ENCODE results near the gene SYTL5. TPM values are rescaled to one million over a fixed set of nuclear protein-coding genes. Genes with fewer than 3 reads are reported as not detected.
A peak's percentile ranks its signal among the peaks of the same experiment; 100 is the strongest.

Gene SYTL5
- total RNA-seq, 1 experiment from 2014 or later: 1.8 TPM

- DNase-seq (ENCODE audit: low spot score): no peak
Observed at GRCh38 chrX:38087594-38087993, 81.2 kb downstream of the SYTL5 start.

DNA sequence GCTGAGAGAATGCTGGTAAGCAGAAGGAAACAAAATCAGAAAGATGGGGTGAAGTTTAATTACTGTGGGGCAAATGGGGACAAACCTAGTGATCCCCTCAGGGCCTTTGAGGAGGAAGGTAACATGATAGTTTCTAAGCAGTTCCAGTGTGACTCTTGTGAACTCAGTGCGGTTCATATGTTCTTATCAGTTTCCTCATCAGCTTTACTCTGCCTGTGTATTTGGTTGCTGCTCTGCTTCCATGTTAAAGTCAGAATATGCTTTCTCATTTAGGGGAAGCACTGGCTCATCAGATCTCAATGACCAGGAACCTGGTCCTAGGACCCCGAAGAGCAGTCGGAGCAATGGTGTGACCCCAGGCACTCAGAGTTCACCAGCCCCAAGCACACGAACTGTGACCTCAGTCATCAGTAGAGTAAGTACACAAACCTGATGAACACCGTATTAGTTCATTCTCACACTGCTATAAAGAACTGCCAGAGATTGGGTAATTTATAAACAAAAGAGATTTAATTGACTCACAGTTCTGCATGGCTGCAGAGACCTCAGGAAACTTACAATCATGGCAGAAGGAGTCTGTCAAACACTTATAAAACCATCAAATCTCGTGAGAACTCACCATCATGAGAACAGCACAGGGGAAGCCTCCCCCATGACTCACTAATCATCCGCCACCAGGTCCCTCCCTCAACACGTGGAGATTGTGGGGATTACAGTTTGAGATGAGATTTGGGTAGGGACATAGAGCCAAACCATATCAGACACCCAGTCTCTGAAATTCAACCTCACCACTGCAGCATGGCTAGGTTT, 83.0 kb downstream of the SYTL5 start:
- DNase-seq (ENCODE audit: low spot score): no peak

DNA sequence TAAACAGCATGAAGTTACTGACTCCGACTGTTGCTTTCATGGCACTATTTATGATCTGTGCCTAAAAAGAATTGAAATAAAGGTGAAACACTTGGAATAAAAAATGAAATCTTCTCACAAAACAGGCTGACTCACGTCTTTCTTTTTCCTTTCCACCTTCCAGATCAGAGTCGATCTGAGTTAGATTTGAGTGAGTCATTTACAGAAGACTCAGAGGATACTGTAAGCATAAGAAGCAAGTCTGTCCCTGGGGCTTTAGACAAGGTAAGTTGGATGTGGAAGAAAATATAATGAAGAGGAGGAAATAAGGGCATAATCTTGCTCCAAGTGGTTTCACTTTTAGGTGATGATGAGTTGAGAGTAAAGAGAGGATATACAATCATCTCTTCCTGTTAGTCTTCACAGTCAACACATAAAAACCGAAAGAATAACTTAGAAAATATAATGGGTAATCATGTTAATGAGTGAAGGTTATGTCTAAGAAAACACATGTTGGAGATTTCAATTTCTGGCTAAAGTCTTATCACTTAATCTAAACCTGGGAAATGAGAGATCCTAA, 89.7 kb downstream of the SYTL5 start:
- DNase-seq (ENCODE audit: low spot score): peak; percentile 2

- no peak for DNase-seq (ENCODE audit: low spot score)
Observed at GRCh38 chrX:38099688-38100087, 93.3 kb downstream of the SYTL5 start.

DNA sequence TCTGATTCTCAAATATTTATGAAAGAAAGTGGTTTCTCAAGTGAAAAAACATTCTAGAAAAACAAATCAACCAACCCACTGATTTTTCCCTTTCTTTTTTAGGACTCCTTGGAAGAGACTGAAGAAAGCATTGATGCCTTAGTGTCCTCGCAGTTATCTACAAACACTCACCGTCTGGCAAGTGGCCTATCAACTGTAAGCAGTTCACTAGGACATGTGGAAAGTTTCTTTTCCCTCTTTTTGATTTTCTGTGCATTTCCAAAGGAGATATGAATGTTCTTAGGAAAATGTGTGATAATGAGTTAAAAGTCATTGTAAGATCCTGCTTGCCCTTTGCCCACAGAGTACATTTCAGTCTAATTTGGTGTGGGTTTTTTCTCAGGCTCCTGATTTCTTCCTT, 95.9 kb downstream of the SYTL5 start:
- DNase-seq (ENCODE audit: low spot score): no peak

- DNase-seq (ENCODE audit: low spot score): no peak
Observed at GRCh38 chrX:38102875-38103274, 96.5 kb downstream of the SYTL5 start.

GRCh38 chrX:38103857-38104812, 97.8 kb downstream of the SYTL5 start:
- no peak for DNase-seq (ENCODE audit: low spot score)

DNA sequence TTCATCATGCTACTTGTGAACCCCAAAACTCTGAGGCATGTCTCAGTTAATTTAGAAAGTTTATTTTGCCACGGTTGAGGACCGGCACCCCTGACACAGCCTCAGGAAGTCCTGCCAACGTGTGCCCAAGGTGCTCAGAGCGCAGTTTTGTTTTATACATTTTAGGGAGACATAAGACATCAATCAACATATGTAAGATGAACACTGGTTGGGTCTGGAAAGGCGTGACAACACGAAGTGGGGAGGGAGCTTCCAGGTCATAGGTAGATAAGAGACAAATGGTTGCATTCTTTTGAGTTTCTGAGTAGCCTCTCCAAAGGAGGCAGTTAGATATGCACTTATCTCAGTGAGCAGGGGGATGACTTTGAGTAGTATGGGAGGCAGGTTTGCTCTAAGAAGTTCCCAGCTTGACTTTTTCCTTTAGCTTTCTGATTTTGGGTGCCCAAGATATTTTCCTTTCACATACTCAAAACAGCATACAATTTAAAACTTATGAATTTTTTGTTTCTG, 98.9 kb downstream of the SYTL5 start:
- DNase-seq (ENCODE audit: low spot score): no peak

GRCh38 chrX:38106991-38107655, 100.8 kb downstream of the SYTL5 start:
- DNase-seq (ENCODE audit: low spot score): no peak

DNA sequence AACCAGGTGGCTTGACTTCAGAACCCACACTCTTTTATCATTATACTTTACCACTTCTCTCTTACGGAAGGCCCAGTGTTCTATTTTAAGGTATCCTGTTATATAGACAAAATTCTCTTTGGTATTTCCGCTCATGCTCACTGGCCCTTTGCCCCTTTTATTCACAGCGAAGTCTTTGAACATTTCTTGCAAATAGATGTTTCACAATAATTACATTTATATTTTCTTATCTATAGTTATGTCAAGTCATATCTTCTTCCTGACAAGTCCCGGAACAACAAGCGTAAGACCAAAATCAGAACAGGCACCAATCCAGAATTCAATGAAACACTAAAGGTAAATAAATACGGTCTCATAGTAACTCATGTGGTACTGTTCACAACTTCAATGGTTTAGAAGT, 102.0 kb downstream of the SYTL5 start:
- no peak for DNase-seq (ENCODE audit: low spot score)

DNA sequence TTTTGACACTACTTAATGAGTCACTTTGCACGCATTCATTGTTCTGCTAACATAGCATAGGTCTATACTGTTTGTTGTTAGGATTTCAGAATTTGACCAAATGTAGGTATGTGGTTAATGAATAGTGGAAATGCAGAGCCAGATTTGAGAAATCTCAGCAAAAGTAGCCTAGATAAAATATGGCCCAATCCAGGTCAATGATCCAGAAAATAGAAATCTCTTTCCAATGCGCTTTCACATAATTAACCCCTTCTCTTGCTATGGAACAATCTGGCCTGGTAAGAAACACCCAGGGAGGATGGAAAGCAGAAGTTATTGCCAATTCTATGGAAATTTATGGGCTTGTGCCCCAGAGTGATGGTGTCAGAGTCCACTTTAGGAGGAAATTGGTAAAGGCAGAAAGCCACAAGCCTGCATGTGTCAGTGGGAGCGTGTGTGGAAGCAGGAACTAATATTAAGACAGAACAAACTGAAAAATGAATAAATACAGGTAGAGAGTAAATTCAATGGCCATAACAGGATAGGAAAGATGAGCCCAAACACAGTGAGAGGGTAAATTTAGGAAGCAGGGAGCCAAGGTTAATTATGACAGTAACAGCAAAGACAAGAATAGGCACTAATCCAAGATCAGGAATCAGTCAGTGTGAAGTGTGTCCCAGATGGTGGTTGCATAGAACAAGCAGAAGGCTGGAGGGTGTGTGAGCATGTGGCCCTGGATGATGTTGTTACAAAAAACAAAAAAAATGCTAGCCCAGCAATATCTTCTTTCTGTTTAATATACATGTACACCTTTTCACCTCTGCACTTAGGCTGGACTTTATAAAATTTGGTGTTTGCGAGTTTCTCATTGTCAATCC, 102.9 kb downstream of the SYTL5 start:
- DNase-seq (ENCODE audit: low spot score): no peak

GRCh38 chrX:38110231-38110630, 103.9 kb downstream of the SYTL5 start:
- DNase-seq (ENCODE audit: low spot score): no peak

GRCh38 chrX:38111196-38111595, 104.8 kb downstream of the SYTL5 start:
- no peak for DNase-seq (ENCODE audit: low spot score)

GRCh38 chrX:38112566-38112965, 106.2 kb downstream of the SYTL5 start:
- DNase-seq (ENCODE audit: low spot score): no peak

- DNase-seq (ENCODE audit: low spot score): no peak
Observed at GRCh38 chrX:38116706-38117105, 110.4 kb downstream of the SYTL5 start.

DNA sequence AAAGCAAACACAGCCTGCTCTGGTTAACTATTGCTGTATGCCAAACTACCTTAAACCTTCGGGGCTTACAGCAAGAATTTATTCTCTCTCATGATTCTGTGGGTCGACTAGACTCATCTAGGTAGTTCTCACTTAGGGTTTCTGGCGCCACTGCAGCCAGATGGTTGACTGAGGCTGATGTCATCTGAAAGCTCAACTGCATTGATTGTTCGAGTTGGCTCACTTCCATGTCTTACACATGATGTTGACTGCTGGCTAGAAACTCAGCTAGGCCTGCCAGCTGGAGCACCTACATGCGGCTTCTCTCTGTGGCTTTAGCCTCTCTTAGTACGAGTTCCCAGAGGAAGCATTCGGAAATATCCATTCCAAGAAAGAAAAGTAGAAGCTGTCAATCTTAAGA, 111.1 kb downstream of the SYTL5 start:
- no peak for DNase-seq (ENCODE audit: low spot score)

DNA sequence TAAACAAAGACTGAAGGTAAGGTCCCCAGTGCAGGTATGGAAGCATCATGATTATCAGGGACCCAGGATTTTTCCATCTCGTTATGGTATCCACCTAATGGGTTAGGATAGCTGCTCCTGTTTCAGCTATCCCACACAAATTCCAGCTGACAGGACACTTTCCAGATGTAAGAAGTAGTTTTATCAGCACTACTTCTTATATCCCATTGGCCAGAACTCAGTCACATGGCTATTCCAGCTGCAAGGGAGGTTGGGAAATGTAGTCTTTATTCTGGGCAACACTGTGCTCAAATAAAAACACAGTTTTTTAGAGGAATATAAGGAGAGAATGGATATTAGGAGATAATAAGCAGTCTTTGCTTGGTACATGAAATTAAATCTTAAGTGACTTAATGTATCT, 117.6 kb downstream of the SYTL5 start:
- DNase-seq (ENCODE audit: low spot score): no peak

DNA sequence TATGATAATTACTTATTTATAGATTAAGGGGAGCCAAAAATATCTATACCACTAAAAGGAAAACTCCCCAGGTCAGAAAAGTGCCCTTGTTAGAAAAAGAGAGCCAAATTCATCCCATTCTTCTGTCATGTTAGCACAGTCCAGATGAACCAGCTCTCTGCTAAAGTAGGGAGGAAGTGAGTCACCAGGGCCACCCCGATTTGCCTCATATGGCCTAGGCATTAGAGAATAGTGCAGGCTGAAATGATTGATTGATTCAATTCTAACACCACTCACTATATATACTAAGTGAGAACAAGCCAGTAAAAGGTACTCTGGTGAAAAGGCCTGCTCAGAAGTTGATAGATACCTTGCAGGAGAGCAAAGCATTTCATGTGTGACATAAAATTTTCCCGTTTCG, 119.8 kb downstream of the SYTL5 start:
- no peak for DNase-seq (ENCODE audit: low spot score)

- no peak for DNase-seq (ENCODE audit: low spot score)
Observed at GRCh38 chrX:38127961-38128360, 121.6 kb downstream of the SYTL5 start.

GRCh38 chrX:38129366-38129765, 123.0 kb downstream of the SYTL5 start:
- no peak for DNase-seq (ENCODE audit: low spot score)
